ENCODE measurements around the gene FOLR1.
"Not testable (repeated sequence)": the region's sequence is repeated elsewhere in the genome, so short reads cannot be mapped to it uniquely, and the experiment has no call there.

FOLR1 gene

GRCh38 chr11:72179049-72179803, 12.7 kb upstream of the FOLR1 start:
- no peaks in the 10 kb centered on the region for H4K20me1 ChIP-seq (ENCODE audit: insufficient read depth, low read length)
- H3K9ac ChIP-seq (ENCODE audit: low read length), result no peak overlapping the region
- no peak overlapping the region for H3K27ac ChIP-seq (ENCODE audit: low read length)
- H3K9me2 ChIP-seq (replicated peaks; ENCODE audit: insufficient read depth, low read length), result no peaks in the 10 kb centered on the region
- no peaks in the 10 kb centered on the region for H3K4me1 ChIP-seq (ENCODE audit: low read length)
- H3F3A ChIP-seq (ENCODE audit: insufficient read depth, low read length), result no peaks in the 10 kb centered on the region
- DNase-seq, result no peak
- no peaks in the 10 kb centered on the region for H3K9me3 ChIP-seq (replicated peaks; ENCODE audit: insufficient read depth, low read length)
- H2AFZ ChIP-seq (ENCODE audit: low read length), result no peak overlapping the region
- no peaks in the 10 kb centered on the region for H3K79me2 ChIP-seq (ENCODE audit: low read length)
- H3K4me2 ChIP-seq (ENCODE audit: low read depth, low read length), result no peak overlapping the region
- H3K27me3 ChIP-seq (replicated peaks; ENCODE audit: insufficient read depth, low read length), result no peaks in the 10 kb centered on the region
- H3K36me3 ChIP-seq (replicated peaks; ENCODE audit: insufficient read depth, low read length), result no peaks in the 10 kb centered on the region
- no peak for TF ChIP-seq CTCF (IDR thresholded peaks at IDR 0.05; ENCODE audit: low read length)
- TF ChIP-seq EZH2phosphoT487 (IDR thresholded peaks at IDR 0.05; ENCODE audit: low read length), result no peak
- no peak for TF ChIP-seq EZH2 (optimal IDR thresholded peaks at IDR 0.05; ENCODE audit: low read depth, low read length)
- H3K4me3 ChIP-seq (ENCODE audit: low read length), result no peak overlapping the region

- TF ChIP-seq EZH2 (optimal IDR thresholded peaks at IDR 0.05; ENCODE audit: low read depth, low read length) (no peak), EZH2phosphoT487 (IDR thresholded peaks at IDR 0.05; ENCODE audit: low read length) (no peak), CTCF (IDR thresholded peaks at IDR 0.05; ENCODE audit: low read length) (no peak)
- Histone ChIP-seq H3K9me2 (replicated peaks; ENCODE audit: insufficient read depth, low read length) (no peaks in the 10 kb centered on the region), H3K79me2 (ENCODE audit: low read length) (no peaks in the 10 kb centered on the region), H3K9me3 (replicated peaks; ENCODE audit: insufficient read depth, low read length) (no peaks in the 10 kb centered on the region), H3K36me3 (replicated peaks; ENCODE audit: insufficient read depth, low read length) (no peaks in the 10 kb centered on the region), H3K4me2 (ENCODE audit: low read depth, low read length) (no peak overlapping the region), H2AFZ (ENCODE audit: low read length) (no peak overlapping the region), H3K27ac (ENCODE audit: low read length) (no peak overlapping the region), H3K27me3 (replicated peaks; ENCODE audit: insufficient read depth, low read length) (no peaks in the 10 kb centered on the region), H4K20me1 (ENCODE audit: insufficient read depth, low read length) (no peaks in the 10 kb centered on the region), H3K9ac (ENCODE audit: low read length) (no peak overlapping the region), H3F3A (ENCODE audit: insufficient read depth, low read length) (no peaks in the 10 kb centered on the region), H3K4me3 (ENCODE audit: low read length) (no peak overlapping the region), H3K4me1 (ENCODE audit: low read length) (no peaks in the 10 kb centered on the region)
- DNase-seq, result no peak
Measured at GRCh38 chr11:72179804-72180396, 12.0 kb upstream of the FOLR1 start.

GRCh38 chr11:72180892-72181552, 10.9 kb upstream of the FOLR1 start:
- H3K4me3 ChIP-seq (ENCODE audit: low read length); H4K20me1 ChIP-seq (ENCODE audit: insufficient read depth, low read length); H3K27me3 ChIP-seq (replicated peaks; ENCODE audit: insufficient read depth, low read length); H3K36me3 ChIP-seq (replicated peaks; ENCODE audit: insufficient read depth, low read length); H3K79me2 ChIP-seq (ENCODE audit: low read length); H3K9me2 ChIP-seq (replicated peaks; ENCODE audit: insufficient read depth, low read length); H3K9me3 ChIP-seq (replicated peaks; ENCODE audit: insufficient read depth, low read length); H2AFZ ChIP-seq (ENCODE audit: low read length); H3F3A ChIP-seq (ENCODE audit: insufficient read depth, low read length); H3K4me2 ChIP-seq (ENCODE audit: low read depth, low read length); DNase-seq; H3K4me1 ChIP-seq (ENCODE audit: low read length); H3K9ac ChIP-seq (ENCODE audit: low read length); H3K27ac ChIP-seq (ENCODE audit: low read length): not testable (repeated sequence)

- H3K9ac ChIP-seq (ENCODE audit: low read length); H3K79me2 ChIP-seq (ENCODE audit: low read length); H3K9me2 ChIP-seq (replicated peaks; ENCODE audit: insufficient read depth, low read length); H3K27me3 ChIP-seq (replicated peaks; ENCODE audit: insufficient read depth, low read length); H4K20me1 ChIP-seq (ENCODE audit: insufficient read depth, low read length); H3K4me1 ChIP-seq (ENCODE audit: low read length); H3K4me2 ChIP-seq (ENCODE audit: low read depth, low read length); H2AFZ ChIP-seq (ENCODE audit: low read length); H3K9me3 ChIP-seq (replicated peaks; ENCODE audit: insufficient read depth, low read length); H3F3A ChIP-seq (ENCODE audit: insufficient read depth, low read length); DNase-seq; H3K4me3 ChIP-seq (ENCODE audit: low read length); H3K27ac ChIP-seq (ENCODE audit: low read length); H3K36me3 ChIP-seq (replicated peaks; ENCODE audit: insufficient read depth, low read length): not testable (repeated sequence)
Measured at GRCh38 chr11:72181553-72181958, 10.4 kb upstream of the FOLR1 start.

Data from MM.1S (cell line).